T-helper 1 cell (primary cell): ENCODE measurements around the gene ADRA2C.

Source experiments
- DNase-seq, 5 donors: peaks; one replicate each; pipeline ENCODE4 v3.0.0-alpha.2; 2012 to 2020
- total RNA-seq, 4 donors: gene quantifications; one replicate each; lab custom pipeline; 2026; lab: John Stamatoyannopoulos, UW

ADRA2C gene
- total RNA-seq, result 0 to 0.12 (median 0) reads per million in 4 donors

DNA sequence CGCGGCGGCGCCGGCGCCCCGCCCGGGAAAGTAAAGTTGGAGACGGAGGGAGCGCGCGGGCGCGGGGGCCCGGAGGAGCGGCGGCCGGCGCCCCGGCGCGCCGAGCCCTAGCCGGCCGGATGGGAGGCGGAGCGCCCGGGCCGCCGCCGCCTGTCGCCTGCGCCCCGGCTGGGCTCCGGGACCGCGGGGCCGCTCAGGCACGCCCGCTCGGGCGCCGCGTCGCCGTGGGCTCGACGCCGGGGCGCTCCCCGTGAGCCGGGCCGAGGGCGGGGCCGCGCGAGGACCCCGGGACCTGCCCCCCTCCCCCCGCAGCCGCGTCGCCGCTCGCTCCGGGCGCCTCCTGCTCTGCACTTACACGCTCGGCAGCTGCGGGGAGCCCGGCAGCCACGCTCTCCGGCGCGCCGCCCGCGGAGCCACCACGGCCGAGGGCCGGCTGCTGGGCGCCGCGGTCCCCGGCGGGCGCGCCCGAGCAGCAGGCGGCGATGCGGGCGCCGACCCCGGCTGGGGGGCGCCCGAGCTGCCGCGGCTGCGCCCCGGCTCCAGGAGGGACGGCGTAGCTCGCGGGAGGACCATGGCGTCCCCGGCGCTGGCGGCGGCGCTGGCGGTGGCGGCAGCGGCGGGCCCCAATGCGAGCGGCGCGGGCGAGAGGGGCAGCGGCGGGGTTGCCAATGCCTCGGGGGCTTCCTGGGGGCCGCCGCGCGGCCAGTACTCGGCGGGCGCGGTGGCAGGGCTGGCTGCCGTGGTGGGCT lies at the start of gene ADRA2C:
Gene ADRA2C, plus strand, starts transcription at position 350 of the 749 bp plus-strand sequence. Its CDS starts 222 bp downstream, at position 572.
- DNase-seq, result no peak

DNA sequence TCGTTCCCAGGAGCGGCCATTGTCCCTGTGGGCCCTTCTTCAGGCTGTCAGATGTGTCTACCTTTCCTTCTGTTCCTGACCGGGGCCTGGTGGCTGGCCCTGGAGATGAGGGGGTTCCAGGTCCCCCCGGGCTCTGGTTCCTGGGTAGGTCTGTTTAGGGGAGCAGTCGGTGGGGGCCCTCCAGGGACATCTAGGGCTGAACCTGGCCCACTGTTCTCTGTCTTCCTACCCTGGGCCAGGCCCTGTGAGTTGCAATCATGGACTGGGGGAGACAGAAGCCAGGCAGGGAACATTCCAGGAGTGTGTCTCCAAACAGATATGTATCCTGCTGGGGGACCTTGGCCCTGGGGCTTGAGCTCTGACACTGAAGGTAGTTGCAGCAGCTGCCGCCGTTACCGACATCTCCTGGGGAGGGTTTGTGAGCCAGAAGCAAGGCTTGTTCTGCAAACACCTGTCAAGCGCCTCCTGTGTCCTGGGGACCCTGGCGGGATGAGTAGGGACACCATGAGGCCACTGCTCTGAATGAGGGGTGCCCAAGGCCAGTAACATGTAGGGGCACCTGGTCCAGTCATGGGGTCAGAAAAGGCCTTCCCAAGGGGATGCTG lies 49.5 kb upstream of the ADRA2C start:
- DNase-seq, result no peak

DNA sequence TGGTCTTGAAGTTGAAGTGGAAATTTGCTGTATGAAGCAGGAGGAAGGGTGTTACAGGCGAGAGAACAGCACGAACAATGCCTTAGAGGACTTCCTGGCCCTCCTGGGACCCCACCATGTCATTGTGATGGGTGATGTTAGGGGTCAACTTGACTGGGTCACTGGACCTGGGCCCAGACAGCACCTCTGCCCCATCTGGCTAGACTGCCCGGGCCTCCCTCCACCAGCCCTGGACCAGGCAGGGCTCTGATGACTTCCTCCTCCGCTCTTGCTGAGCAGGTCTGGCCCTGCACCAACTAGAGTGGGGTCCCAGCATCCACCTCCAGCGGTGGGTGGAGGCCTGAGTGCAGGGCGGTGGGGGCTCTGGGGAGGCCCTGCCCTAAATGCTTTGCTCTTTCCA lies 48.9 kb upstream of the ADRA2C start:
- no peak for DNase-seq

DNA sequence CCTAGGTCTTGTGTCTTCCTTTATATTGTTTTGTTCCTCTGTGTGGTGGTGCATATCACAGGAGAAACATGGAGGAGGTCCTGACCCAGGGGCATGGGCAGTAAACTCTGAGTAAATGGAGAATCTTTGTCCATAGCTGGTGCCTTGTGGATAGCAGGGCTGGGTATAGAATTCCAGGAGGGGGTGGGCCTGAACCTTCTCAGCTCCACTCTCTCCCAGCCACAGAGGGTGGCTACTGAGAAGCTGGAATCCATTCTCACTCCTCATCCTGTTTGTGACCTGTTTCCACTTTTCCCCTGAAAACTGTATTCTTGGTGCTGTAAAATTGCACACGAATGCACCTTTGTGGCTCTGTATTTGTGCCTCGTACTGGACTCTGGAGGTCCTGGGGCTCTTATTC lies 47.7 kb upstream of the ADRA2C start:
- no peak for DNase-seq

DNA sequence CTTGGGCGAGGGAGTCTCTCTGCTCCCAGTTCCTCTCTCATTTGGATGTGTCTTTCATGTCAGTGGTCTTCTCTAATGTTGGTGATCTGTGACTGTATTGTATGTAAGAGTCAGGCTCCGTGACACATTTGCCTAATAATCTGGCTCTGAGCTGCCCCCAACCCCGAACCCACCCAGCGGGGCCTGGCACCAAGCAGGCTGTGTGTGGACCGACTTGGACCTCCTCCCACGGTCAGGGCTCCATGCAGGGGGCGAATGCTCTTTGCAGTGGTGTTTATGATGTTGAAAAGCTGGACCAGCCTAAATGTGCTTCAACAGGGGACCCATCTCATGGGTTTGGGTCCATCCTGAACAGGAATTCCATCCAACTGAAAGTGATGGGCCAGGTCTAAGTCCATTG lies 47.0 kb upstream of the ADRA2C start:
- no peak for DNase-seq

DNA sequence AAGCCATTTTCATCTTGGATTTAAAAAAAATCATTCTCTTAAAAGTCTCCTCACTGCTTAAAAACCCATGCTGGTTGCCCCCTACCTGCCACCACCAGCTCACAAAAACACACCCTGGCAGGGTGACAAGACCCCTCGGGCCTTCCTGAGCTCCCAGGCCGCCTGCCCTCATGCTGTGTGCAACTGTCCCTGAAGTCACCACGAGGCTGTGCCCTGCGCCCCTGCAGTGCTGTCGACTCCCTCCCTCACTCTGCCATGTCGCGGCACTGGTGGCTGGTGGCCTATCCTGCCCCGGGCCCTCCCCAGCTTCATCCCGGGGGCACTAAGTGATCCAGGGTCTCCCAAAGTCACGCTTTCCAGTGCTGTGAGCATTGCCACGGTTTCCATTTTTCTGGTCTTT lies 46.3 kb upstream of the ADRA2C start:
- DNase-seq, result no peak

DNA sequence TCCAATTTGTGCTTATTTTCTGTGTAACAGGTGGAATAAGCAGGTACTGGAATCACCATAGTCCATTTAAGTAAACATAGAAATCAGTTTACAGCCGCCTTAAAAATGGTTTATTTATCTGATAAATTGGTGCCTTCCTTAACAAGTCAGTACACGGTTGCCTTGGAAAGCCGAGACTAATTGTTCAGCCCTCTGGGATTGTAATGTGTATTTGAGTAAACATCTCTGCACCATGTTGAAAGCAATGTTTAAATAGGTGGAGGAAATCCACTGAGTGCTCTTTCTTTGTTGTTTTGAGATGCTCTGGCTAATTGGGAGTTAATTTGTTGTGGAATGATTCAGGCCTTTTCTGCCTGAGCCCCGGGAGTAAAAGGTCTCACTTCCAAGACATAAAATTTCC lies 45.7 kb upstream of the ADRA2C start:
- no peak for DNase-seq

DNA sequence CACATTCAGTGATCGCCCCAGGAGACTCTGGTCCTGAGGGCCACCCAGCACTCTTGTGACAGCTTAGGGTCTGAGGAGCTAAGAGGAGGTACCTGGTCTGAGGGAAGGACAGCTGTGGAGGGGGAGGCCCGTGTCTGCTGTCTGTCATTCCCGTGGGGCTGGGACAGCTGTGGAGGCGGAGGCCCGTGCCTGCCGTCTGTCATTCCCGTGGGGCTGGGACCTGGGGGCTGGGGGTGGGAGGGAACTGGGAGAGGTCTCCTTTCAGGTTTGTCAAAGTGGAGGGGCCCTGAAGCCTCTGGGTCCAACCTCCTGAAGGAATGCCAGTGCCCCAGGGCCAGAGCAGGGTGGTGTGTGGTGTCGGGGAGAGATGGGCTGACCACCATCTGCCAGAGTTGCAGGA lies 45.0 kb upstream of the ADRA2C start:
- no peak for DNase-seq

DNA sequence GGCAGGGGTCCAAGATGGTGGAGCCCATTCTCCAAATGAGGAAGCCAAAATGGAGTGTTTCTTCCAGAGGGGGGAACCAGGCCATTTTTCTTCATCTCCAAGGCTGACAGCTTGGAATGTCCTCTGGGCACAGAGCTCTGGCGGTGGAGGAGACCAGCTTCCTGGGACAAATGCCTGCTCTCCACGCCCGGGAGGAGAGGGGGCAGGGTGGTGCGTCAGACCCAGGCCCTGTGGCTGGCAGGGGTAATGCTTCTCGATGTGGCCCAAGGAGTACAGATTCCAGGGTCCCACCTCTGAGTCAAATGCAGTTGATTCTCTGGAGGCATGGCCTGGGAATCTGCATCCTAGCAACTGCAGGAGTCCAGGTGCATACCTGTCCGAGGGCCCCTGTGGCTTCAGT lies 44.6 kb upstream of the ADRA2C start:
- no peak for DNase-seq

DNA sequence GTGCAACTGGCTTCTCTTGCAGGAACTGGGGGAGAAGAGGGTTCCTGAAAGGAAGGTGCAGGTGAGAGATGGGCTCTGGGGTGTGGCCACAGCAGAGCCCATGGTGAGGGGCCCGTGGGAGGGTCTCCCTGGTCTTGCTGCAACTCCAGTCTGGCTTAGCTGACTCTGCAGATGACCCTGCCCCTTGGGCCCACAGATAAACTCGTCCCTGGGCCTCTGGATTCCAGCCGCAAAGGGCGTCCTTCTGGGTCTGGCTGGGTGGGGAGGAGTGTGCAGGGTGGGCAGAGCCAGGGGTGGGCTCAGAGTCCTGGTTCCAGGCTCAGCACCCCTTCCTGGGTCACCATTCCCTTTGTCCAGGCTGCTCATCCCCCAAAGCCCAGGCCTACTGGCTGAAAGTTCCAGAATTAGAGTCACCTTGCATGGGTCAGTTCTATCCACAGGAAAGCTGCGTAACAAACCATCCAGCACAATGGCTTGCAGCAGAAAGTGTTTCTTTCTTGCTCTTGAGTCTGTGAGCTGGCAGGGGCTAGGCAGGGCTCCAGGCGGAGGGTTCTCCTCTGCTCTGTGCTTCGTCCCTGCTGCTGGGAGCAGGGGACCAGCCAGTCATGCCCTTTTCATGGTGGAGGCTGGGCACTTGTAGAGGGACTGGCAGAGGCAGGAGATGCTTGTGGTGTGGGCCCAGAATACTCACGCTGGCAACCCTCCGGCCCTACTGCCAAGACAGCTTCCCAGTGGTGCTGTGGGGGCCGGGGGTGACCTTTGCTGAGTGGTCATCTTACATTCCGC lies 43.5 kb upstream of the ADRA2C start:
- DNase-seq, result no peak

DNA sequence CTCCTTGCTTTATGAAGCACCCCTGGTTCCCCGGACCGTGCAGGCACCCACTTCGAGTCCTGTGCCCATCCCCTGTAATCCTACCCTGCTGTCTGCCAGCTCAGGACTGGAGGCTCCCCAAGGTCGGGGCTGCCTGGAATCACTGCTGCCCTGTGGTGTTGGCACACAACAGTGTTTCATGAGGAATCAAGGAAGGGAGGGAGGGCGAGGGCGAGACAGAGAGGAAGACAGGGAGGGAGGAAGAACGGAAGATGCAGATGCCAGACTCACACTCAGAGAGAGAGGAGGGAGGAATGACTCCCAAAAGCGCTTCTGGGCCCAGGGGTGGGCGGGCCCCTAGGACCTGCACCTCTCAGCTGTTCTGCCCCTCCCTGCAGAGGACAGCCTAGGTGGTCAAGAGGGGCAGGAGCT lies 42.9 kb upstream of the ADRA2C start:
- no peak for DNase-seq

DNA sequence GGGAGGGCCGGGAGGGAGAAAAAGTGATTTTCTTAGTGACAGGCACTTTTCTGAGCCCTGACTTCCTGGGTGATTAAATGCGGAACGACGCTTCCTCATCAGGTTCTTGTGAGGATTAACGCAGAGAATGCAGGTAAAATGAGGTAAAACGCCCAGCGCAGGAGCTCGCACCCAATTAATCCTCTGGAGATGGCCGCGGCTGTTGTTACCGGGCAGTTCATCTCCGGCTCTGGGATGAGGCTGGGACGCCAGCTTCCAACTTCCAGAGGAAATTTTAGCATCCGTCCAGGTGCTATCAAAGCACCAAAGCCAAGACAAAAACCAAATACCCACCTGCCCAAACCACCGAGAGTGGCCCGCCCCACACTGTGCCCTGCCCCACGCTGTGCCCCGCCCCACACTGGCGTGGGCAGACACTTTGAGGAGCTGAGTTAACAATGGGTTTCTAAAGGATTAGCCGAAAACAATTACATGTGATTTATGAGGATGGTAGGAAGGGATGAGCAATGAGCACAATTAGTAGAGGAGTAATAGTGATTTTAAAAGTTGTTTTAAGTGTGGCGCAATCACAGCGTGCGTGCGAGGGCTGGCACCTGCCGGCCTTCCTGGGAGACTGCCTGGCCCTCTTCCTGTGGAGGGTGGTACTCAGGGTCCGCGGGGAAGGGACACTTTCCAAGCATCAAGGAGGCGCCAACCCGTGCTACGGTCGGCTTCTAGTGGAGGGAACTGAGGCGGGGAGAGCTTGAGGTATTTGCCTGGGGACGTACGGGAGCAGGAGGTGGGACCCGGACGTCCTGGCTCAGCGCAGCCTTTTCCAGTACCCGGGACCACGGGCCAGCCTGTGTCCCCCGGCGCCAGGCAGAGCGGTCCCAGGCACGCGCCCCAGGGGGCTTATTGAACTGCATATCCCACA lies 41.6 kb upstream of the ADRA2C start:
- DNase-seq, result no peak

DNA sequence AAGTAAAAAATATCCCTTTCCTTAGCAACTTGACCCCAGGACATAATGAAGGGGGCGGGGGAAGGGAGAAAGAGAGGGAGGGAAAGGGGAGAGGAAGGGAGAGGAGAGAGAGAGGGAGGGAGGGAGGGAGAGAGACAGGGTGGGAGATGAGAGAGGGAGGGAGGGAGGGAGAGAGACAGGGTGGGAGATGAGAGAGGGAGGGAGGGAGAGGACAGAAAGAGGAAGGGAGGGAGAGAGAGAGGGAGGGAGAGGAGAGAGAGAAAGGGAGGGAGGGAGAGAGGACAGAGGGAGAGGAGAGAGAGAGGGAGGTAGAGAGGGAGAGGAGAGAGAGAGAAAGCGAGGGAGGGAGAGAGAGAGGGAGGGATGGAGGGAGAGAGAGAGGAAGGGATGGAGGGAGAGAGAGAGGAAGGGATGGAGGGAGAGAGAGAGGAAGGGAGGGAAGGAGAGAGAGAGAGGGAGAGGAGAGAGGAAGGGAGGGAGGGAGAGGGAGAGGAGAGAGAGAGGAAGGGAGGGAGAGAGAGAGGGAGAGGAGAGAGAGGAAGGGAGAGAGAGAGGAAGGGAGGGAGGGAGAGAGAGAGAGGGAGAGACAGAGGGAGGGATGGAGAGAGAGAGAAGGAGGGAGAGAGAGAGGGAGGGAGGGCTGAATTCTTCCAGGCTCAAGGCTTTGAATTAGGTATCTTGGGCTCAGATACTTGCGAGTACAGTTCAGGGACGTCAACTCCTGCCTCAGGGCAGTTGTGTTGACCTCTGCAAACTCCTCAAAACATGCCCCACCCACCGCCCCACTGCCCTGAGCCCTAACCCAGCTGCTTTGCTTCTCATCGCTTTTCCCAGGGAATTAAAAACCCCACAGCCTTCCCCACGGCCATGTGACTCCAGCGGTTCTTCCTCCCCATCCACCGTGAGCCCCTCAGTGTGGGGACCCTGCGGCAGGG lies 40.0 kb upstream of the ADRA2C start:
- DNase-seq, result no peak

DNA sequence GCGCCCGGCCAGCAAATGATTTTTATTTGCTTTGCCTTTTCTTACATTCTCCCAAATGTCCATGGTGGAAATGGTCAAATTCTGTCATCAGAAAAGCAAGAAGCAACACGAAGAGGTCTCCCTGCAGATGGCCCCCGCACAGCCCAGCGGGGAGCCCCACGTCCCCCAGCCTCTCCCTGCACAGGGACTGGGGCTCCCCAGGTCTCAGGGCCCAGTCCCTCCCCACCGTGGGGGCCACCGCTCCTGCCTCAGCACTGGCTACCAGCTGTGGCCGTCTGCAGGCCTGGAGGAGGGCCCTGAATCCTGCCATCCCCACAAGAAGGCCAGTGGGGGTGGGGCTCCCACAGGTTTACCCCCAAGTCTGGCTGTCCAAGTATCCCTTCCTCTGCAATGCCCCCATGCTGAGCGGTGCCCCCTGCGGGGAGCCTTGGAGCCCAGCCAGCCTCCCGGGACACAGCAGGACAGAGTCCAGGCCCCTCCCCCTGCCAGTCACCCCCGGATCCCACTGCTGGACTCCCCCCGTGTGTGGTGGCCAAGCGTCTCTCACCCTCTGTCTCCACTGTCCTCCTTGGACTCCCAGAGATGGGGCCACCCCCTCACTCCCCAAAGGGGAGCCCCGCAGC lies 38.2 kb upstream of the ADRA2C start:
- DNase-seq, result no peak

DNA sequence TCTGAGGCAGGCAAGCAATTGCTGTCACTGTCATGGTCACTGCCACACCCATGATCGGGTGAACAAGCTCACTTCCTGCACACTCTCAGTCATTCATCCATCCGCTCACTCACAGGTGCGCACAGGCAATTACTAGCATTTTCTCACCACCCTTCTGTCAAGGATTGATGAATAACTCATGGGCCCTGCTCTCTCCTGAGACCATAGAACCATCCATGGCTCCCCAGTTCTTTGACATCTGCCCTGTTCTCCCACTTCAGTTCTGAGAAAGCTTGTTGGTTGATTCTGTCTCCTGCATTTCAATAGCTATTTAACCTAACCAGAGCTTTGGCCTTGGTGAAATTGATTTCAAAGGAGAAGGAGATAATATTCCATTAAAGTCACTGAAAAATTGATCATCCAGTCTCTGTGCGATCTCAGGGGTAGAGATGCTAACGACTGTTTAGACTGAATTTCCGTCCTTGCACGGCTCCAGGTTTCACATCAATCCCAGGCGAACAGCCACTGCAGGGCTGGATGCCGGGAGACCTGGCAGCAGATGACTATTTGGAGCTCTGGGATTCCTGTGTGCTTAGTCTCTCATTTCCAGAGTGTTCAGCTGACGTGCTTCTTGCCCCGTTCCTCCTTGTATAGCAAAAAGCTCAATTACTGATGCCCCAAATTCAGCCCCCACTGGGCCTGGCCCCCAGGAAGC lies 36.9 kb upstream of the ADRA2C start:
- DNase-seq, result no peak

DNA sequence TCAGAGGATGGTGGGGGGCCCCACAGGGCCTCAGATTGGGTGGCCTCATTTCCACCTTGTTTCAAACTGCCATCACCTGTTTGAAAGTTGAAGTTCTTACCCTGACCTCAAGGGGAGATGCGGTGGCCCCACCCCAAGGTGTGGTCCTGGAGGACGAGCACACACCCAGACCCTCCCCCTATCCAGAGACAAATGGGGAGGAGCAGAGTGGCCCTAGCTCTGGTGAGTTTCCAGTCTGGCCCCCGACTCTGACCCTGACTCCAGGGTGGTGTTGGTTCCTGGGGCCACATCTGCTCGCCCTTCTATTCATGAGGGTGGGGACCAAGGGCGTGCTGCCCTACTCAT lies 36.3 kb upstream of the ADRA2C start:
- no peak for DNase-seq

DNA sequence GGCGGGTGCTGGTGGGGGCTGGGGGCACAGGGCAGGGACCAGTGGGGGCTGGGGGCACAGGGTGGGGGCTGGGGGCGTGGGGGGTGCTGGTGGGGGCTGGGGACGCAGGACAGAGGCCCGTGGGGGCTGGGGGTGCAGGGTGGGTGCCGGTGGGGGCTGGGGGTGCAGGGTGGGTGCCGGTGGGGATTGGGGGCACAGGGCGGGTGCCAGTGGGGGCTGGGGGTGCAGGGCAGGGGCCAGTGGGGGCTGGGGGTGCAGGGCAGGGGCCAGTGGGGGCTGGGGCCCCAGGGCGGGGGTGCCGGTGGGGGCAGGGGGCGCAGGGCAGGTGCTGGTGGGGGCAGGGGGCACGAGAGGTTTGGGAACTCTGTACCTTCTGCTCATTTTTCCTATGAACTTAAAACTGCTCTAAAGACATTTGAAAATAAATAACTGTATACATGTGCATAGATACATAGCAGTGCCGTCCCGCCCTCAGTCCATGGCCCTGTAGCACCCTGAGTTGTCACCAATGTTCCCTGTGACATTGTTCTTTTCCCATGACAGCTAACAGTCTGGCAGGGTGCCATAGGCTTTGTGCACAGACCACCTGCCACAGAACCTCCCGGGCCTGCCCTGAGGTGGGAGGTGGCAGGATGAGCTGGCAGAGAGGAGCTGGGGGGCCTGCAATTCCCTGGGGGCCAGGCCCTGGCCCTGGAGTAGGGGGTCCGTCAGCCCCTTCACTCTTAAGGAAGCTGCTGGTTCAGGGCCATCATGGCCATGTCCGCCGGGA lies 35.6 kb upstream of the ADRA2C start:
- DNase-seq, result no peak

DNA sequence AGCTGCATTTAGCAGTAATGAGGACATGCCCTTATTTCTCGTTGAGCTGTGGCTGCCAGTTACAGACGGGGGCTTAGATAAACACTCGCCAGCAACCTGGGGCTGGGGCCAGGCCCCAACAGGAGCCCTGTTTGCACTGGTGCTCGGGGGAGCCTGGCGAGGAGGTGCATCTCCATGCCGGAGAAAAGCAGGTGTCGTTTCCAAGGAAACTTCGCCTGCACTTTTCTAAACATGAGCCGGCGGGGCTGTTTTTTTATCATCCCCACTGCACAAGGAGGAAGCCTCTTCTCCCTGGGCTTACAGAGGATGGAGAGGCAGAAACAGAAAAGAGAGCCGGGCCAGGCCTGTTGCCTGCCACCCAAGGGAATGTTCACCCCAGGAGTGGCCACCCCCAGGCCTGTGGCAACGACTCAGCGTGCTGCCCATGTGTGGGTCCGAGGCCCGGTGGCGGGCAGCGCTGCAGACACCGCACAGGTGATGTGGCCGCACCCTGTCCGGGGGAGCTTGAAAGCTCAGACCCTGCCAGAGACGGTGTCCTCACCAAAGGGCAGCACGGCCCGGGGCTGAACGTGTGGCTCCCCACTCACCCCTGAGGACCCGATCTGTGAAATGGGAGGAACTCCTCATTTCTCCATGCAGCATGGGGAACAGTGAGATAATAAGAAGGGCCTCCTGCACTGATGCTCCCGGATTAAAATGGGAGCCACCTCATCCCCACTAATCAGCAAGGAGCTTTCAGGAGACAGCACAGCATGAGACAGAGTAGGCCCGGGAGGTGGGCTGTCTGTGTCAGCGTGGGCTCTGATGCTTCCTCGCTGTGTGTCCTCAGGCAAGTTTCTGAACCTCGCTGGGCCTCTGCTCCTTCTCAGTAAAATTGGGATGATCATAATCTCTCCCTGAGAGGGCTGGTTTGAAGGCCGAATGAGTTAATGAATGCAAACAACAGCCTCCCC lies 33.8 kb upstream of the ADRA2C start:
- DNase-seq, result no peak

DNA sequence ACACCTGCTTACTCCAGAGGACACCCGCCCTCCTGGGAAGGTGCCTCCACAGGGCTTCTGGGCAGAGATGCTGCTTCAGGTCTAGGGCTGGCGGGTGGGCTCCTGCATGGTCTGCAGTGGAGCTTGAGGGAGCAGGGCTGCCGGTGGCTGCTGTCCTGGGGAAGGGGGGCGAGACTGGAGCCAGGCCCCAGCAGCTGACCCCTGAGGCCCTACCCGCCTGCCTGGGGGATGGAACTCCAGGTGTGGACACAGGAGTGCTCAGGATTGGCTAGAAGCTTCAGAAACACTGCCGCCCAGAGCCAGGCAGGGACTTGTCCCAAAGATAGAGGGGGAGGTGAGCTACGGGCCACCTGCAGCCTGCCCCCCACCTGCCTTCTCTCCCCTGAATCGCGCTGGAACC lies 33.0 kb upstream of the ADRA2C start:
- DNase-seq, result no peak
